GM21737 (cell line): Measurements from ENCODE around the gene BTG1.

ENCODE experiments used
- ATAC-seq: cut with Tn5 transposase; IDR thresholded peaks from one replicate; pipeline ENCODE4 v1.9.1; 2021; ENCODE audit warnings: mild to moderate bottlenecking, moderate library complexity; ENCODE audit not compliant: unreplicated experiment

The BTG1 gene

GRCh38 chr12:92134638-92135274 lies 10.9 kb downstream of the BTG1 start:
- ATAC-seq: no peak

- no peak for ATAC-seq
Measured at GRCh38 chr12:92133795-92134637, 11.6 kb downstream of the BTG1 start.

GRCh38 chr12:92133171-92133570 lies 12.5 kb downstream of the BTG1 start:
- ATAC-seq: no peak

GRCh38 chr12:92132288-92132687 lies 13.4 kb downstream of the BTG1 start:
- ATAC-seq: no peak

GRCh38 chr12:92130999-92131398 lies 14.6 kb downstream of the BTG1 start:
- ATAC-seq: no peak

GRCh38 chr12:92129609-92130008 lies 16.0 kb downstream of the BTG1 start:
- no peak for ATAC-seq

GRCh38 chr12:92128612-92129011 lies 17.0 kb downstream of the BTG1 start:
- ATAC-seq: no peak

GRCh38 chr12:92124689-92125029 lies 21.0 kb downstream of the BTG1 start:
- ATAC-seq: no peak

GRCh38 chr12:92123780-92124688 lies 21.6 kb downstream of the BTG1 start:
- no peak for ATAC-seq

- ATAC-seq: no peak
Measured at GRCh38 chr12:92122941-92123779, 22.5 kb downstream of the BTG1 start.

GRCh38 chr12:92121826-92122225 lies 23.8 kb downstream of the BTG1 start:
- no peak for ATAC-seq

- ATAC-seq: no peak
Measured at GRCh38 chr12:92118826-92119536, 26.7 kb downstream of the BTG1 start.

GRCh38 chr12:92114834-92115233 lies 30.8 kb downstream of the BTG1 start:
- no peak for ATAC-seq

- ATAC-seq: no peak
Measured at GRCh38 chr12:92111256-92111655, 34.4 kb downstream of the BTG1 start.

- no peak for ATAC-seq
Measured at GRCh38 chr12:92110083-92110640, 35.5 kb downstream of the BTG1 start.

GRCh38 chr12:92109613-92110012 lies 36.0 kb downstream of the BTG1 start:
- no peak for ATAC-seq

GRCh38 chr12:92108651-92109050 lies 37.0 kb downstream of the BTG1 start:
- ATAC-seq: no peak

GRCh38 chr12:92107621-92108131 lies 38.0 kb downstream of the BTG1 start:
- ATAC-seq: no peak

GRCh38 chr12:92107094-92107493 lies 38.6 kb downstream of the BTG1 start:
- ATAC-seq: no peak
